ENCODE results near the gene TRIP12.
"Not testable (repeated sequence)": the region's sequence is repeated elsewhere in the genome, so short reads cannot be mapped to it uniquely, and the experiment has no call there.

The TRIP12 gene

DNA sequence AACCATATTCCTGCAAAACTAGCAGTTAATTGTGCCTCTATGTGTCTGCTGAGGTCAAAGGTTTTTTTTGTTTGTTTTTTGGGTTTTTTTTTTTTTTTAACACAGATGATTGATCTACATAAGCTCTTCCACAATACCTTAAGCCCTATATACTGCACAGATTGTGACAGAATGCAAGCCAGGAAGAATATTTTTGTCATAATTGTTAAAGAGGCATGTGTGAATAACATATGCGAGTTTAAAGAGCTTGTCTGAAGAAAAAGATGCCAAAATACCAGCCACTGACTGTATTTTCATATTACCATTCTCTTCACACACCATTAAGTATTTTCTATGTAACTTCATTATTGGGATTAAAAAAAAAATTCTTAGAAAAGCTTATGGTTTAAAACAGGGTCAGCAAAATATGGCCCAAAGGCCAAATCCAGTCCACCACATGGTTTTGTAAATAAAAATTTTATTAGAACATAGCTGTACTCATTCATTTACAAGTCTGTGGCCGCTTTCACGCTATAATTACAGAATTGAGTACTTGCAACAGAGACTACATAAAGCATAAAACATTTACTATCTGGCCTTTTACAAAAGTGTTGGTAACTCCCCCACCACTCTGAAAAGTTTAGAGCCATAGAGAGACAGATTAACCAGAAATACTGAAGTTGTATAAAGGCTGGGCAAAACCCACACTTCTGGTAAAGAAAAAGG, 89.9 kb downstream of the TRIP12 start:
- no peak for DNase-seq (ENCODE audit: low read depth in 2 of 2)

DNA sequence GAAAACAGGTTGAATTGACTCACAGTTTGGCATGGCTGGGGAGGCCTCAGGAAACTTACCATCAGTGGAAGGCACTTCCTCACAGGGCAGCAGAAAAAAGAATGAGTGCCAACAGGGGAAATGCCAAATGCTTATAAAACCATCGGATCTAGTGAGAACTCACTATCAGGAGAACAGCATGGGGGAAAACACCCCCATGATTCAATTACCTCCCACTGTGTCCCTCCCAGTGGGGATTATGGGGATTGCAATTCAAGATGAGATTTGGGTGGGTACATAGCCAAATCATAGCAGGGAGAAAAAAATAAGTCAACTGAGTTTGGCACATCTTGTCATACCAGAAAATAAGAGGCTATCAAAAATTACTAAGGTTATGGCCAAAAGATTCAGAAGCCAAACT, 96.3 kb downstream of the TRIP12 start:
- no peak for DNase-seq (ENCODE audit: low read depth in 2 of 2)

DNA sequence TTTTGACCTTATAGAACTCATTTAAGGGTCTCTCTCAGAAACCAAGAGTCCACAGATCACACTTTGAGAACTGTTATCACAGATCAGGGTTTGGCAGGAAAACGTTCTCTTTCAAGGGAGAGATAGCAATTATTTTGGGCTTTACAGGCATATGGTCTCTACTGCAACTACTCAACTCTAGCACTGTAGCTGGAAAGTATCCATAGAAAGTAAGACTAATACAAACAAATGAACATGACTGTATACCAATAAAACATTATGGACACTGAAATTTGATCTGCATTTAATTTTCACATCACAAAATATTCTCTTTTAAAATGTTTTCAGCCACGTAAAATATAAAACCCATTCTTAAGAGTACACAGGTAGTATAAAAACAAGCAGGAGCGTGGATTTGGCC, 100.5 kb downstream of the TRIP12 start:
- DNase-seq (ENCODE audit: low read depth in 2 of 2), result no peak

DNA sequence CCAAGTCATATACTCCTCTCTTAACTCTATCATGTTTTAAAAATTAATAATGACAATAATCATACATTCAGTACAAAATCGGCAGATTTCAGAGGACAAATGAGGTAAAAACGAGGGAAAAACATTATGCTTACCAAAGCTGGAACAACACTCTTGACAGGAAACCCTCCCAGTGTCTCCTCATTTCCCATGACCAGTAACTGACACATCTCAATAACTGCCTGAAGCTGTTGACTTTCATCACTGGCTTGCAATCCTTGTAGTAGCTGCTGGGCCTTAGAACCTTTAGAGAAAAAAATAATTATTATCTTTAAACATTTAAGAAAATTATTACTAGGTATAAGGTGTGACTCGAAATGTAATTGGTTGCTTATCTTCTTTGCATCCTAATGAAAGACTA, 103.6 kb downstream of the TRIP12 start:
- no peak for DNase-seq (ENCODE audit: low read depth in 2 of 2)

DNA sequence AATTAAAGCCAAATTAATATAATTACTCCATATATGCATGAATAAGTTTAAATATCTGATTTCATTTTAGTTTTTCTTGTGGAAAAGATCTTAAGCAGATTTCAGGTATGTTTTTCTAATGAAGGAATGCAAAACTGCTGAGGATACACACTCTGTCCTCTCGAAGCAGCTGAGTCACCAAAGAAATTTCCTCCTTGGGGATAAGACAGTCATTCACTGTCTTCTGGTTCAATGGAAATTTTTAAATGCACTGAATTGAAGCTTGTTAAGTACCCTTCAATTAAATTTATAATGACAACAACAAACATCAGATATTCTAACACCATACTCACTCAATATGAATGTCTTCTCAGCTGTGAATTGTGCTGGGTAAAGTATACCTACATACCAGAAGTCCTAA, 106.0 kb downstream of the TRIP12 start:
- peak in 1 of 2 experiments; percentile 5 for DNase-seq (ENCODE audit: low read depth in 2 of 2)

DNA sequence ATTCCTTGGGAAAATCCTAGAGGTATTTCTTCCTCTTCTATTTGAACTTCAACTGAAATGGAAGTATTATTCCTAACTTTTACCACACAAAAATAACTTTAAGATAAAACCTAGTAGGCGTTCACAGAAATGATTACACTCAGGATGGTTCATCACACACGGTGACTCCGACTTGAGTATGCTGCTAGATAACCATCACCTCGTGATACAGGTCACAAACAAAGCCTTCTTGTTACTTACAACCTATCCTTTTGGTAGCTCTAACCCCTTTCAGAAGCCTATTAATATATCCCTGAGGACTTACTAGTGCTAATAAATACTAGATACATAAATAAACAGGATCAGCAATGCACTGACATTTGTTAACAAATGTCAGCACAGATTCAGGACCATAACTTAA, 106.5 kb downstream of the TRIP12 start:
- DNase-seq (ENCODE audit: low read depth in 2 of 2), result no peak

DNA sequence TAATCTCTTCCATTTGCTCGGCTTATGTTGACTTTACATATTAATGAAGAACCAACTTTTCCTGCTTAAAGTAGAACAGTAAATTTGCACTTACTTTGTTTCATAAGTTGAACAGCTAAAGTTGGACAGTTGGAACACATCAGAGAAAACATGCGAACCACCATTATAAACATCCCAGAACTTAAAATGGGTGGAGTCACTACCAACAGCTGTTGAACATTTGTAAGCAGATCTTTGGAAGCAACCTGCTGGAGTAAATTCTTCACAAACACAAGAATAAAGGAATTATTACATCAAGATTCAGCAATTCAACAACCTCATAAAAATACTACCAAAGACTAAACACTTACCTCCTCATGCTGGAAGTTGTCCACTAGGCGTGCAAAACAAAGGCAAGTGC, 111.0 kb downstream of the TRIP12 start:
- DNase-seq (ENCODE audit: low read depth in 2 of 2), result no peak

DNA sequence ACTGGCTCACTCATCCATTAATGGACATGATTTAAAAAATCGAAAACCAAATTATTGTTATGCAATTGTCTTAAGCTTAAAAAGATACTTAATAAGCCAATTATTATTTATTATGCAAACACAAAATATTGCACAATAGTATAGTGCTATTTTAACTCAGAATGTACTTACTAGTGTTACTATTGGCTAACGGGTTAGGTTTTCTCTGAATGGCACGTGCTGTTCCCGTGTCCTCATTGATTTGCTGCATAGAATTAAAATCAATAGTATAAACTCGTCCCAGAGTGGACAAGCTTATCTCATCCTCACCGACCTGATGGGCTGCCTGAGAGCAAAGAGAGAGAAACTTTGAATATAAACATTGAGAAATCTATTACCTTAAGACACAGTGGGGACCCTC, 116.2 kb downstream of the TRIP12 start:
- DNase-seq (ENCODE audit: low read depth in 2 of 2), result no peak

DNA sequence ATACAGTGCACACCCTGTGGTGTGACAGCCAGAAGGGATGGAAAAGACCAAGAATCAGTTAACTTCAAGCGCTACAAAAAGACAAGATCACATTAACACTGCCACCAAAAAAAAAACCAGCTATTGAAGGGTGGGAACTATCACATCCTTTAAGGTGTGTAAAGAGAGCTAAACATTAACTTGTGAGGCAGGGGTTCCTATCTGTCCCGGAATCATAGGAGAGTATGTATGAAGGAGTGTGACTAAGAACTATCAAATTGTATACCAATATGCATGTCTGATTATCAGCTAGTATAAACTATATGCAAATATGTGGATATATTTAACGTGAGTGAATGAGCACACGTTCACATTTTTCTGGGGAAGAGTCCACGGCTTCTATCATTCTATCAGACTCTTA, 119.0 kb downstream of the TRIP12 start:
- DNase-seq (ENCODE audit: low read depth in 2 of 2), result no peak

DNA sequence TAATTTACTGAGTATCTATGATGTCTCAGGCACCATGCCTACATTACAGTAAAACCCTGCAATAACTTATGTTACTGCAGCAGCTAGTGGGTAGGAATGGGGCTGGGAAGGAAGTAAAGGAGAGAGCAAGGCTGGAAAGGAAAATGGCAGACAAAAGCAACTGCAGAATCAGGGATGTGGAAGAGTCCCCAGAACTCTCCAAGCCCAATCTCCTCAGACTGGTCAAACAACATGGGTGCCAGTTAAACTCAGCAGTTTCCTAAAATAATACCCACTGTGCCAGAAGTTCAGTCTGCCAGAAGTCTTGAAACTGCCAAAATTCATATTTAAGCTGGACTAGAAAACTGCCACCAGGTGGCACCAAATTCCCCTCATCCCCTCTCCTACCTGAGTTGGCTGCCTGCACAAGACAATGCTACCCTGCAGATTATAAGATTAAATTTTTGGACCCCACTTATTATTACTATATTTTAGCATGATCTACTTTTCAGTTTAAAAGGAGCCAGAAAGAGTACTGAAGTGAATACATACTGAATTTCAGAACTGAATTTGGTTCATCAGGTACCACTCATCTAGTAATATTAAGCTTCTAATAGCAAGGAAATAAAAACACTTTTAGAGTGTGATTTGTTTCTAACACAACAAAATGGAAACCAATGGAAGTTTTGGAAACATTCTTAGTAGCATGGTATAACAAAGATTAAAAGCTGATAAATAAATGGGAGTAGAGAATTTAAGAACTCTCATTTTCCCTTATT, 120.6 kb downstream of the TRIP12 start:
- peak in 1 of 2 experiments; percentile 22 for DNase-seq (ENCODE audit: low read depth in 2 of 2)

DNA sequence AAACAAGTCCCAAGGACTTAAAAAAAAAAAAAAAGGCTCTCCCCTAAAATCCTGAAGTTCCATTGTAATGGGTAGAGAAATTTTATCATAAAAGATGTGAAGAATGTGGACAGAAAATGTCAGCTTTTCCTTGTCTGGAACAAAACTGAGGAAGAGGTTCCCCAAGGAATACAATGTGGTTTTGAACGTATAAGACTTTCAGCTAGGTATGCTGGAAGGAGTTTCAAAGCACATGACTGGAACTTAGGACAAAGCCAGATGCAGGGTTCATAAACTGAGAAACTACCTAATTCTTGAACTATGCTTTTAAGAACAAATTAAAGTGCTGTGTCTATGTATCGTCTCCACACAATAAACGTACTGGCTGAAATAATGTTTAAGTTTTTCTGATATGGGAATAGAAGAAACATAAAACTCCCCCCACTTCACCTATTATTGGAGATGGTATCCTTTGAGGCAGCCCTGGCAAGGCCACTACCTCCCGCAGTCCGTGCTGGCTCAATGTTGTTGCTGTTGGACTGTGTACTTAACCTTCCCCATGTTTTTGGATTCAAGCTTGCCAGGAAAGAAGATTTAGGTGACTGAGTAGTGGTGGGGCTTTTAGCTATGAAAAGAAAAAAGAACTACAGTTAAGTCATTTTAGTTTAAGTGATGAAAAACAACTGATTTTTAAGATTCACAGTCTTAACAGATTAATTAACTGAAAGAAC, 123.2 kb downstream of the TRIP12 start:
- DNase-seq (ENCODE audit: low read depth in 2 of 2), result no peak

DNA sequence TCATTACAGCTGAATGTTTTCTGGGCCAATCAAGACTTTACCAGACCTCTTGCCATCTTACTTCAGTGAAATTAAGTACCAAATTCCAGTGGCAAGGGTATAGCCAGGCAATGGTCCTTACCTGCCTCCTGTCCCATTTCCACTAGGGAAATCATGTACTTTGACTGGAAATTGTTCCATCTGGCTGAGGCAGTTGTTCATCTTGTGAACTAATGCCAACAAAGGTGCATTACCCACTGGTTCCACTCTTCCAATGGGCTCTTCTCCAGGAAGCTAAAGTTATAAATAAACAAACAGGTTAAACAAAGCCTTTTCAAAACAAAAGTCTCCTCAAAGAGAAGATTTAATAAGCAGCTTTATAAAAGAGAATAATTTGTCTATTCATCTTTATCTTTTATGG, 126.8 kb downstream of the TRIP12 start:
- DNase-seq (ENCODE audit: low read depth in 2 of 2), result no peak

DNA sequence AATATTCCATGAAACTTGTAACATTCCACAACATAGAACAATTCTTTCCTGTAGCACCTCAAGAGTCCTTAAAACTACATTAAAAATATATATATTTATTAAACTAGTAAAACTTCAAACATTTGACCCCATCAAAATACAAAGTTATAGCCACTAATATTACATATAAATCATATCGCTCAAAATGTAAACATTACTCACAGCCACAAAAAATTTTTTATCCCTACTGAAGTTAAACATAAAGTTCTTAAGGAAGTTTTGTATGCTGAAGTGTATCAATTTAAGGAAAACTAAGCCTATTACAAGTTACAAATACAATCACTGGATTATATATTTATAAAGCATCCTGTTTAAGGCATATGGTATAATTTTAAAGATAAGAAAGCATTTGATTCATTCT, 127.2 kb downstream of the TRIP12 start:
- DNase-seq (ENCODE audit: low read depth in 2 of 2), result no peak

DNA sequence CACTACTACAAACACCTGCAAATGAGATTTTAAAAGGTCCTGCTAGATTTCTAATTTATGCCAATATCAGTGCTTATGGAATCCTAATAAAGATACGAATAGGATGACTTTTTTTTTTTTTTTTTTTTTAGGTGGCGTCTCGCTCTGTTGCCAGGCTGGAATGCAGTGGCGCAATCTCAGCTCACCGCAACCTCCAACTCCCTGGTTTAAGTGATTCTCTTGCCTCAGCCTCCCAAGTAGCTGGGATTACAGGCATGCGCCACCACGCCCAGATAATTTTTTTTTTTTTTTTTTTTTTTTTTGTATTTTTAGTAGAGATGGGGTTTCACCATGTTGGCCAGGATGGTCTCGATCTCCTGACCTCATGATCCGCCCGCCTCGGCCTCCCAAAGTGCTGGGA, 135.5 kb downstream of the TRIP12 start:
- not testable (repeated sequence) for DNase-seq (ENCODE audit: low read depth in 2 of 2)

DNA sequence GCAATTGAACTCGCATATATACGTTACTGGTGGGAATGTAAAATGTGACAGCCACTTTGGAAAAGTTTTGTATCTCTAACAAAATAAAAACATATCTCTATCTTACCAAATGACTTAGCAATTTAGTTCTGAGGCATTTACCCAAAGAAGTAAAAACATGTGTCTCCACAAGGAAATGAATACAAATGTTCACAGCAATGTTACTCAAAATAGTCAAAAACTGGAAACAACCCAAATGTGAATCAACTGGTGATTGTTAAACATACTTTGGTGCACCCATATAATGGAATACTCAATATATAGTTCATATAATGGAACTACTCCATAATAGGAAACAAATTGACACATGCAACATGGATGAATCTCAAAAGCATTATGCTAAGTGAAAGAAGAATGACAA, 137.0 kb downstream of the TRIP12 start:
- DNase-seq (ENCODE audit: low read depth in 2 of 2), result no peak

DNA sequence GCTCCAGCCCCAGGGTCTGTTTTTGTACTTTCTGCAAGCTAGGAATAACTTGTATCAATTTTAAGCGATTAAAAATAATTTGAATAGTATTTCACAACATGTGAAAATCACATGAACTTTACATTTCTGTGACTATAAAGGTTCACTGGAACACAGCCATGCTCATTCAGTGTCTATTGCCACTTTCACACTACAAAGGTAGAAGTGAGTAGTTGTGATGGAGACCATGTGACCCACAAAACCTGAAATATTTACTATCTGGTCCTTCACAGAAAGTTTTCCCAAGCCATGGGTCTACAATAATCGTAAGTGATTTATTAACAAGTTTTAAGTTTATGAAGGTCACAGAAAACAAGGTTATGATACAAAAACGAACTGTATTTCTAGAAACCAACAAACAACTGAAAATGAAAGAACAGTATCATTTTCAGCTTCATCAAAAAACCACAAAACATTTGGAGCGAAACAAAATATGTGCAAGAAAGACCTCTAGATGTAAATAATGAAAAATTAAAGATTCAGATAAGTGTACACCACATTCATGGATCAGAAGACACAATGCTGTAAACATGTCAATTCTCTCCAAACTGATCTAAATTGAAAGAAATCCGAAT, 138.6 kb downstream of the TRIP12 start:
- no peak for DNase-seq (ENCODE audit: low read depth in 2 of 2)

DNA sequence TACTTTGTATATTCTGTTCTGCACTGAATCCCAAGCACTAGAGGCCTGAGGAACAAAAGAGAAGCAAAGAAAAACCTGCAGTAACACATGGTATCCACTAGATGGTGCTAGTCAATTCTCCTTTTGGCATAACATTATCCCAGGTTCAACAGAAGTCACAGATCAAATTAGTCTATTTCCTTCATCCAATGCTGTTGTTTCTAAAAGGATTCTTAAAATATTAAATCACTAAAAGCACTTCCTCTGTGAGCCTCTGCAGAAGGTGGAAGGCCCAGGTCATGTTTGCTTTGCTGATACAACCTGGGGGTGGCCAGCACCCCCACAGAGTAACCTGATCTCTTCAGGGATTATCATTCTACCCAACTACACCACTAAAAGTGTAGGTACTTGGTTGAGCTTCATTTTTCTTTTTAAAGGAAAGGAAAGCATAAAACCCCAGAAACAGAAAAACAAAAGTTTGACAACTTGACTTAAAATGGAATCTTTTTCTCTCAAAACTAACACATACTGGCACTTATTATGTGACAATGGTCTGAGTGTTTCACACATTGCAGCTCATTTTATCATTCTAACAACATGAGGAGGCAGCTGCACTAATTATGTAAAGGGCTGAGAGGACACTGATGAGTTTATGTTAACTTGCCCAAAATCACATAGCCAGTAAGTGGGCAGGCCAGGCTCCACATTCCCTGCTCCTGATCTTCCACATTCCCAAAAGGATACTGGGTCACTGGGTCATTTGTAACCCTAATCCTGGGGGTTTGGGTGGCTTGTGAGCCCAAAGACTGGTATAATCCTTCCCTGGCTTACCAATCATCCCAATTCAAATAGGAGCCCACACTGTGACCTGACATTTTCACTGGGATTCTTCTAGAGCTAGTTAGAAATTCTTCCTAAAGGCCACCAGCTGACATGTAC, 140.7 kb downstream of the TRIP12 start:
- peak in 1 of 2 experiments; percentile 25 for DNase-seq (ENCODE audit: low read depth in 2 of 2)

DNA sequence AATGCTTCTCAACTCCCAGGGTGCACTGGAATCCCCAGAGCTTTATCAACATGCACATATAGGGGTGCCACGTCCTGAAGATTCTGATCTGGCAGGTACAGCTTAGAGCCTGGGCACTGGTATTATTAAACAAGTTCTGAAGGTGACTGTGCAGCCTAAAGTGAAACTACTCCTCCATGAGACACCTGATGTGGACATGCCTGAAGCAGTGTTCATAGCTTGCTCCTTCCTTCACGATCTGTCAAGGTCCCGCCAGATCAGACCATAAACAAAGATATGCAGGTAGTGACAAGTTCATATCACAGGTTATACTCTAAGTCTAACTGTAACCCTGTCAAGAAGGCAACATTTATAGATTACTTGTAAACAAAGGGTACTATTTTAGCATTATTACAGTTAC, 142.2 kb downstream of the TRIP12 start:
- no peak for DNase-seq (ENCODE audit: low read depth in 2 of 2)

DNA sequence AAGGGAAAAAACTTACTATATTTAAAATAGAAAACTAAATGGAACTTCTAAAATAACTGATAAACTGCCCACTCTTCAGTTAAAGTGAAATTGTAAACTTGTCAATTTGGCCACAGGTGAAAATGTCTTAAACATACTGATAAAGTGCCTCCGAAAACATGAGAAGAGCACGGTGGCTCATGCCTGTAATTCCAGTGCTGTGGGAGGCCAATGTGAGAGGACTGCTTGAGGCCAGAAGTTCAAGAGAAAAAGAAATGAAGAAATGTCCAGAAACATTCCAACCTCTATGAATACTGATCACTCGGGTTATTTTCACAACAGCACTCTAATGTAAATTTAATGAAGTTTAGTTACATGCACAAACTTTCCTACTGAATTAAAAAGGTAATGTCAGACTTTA, 144.1 kb downstream of the TRIP12 start:
- no peak for DNase-seq (ENCODE audit: low read depth in 2 of 2)

DNA sequence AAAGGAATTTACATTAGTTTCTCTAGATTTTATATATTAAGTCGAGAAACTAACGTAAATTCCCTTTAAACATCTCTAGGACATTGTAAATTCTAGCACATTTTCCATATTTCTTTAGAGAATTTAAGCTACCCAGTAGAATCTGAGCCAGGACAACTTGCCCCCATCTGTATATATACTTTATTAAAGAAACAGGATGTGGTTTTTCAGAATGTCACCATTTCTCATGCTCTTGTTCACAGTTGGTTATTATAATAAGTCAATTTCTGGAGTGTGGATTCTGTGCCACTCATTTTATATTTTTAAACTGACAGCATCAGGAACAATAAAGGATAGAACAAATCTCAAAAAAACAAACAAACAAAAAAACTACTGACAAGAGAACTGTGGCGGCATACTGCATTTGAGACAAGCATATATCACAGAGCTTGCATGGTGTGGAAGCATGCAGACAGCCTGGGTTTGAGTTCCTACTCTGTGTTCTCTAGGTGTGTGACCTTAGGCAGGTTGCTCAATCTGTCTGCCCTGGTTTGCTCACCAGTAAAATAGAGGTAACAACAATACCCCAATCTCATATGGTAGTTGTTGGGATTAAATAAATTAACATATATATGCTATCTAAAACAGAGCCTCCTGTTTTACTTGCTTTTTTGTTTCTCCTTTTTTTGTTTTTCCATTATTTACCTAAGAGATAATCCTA, 146.0 kb downstream of the TRIP12 start:
- DNase-seq (ENCODE audit: low read depth in 2 of 2), result no peak

DNA sequence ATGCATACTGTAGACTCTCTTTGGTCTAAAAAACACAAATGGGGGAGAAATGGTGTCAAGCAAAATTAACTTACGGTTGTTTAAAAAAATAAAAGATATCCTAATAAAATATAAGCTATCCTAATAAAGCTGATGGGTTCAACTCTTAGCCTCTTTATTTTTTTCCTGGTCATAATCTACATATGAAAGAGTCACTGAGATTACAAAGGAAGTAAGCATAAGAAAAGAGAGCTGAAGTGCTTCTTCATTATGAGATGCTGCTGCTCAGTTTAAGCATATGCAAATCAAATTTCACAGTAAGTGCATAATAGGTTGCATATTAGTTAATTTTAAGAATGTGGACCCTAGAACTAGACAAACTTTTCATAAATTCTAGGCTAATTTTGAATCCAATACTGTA, 147.6 kb downstream of the TRIP12 start:
- DNase-seq (ENCODE audit: low read depth in 2 of 2), result no peak

Data from fibroblast of skin of left quadriceps (primary cell).